Measurements from ENCODE around the gene AQP7.
"Not testable (repeated sequence)": the region's sequence is repeated elsewhere in the genome, so short reads cannot be mapped to it uniquely, and the experiment has no call there.

Gene AQP7

GRCh38 chr9:33393581-33393980 lies 8.8 kb downstream of the AQP7 start:
- DNase-seq, result no peak

- not testable (repeated sequence) for DNase-seq
Measured at GRCh38 chr9:33392591-33393021, 9.8 kb downstream of the AQP7 start.

- peak; percentile 76 for DNase-seq
Measured at GRCh38 chr9:33391111-33391771, 11.1 kb downstream of the AQP7 start.

GRCh38 chr9:33388110-33388994 lies 14.0 kb downstream of the AQP7 start:
- DNase-seq, result no peak

GRCh38 chr9:33386998-33387397 lies 15.4 kb downstream of the AQP7 start:
- DNase-seq, result not testable (repeated sequence)

GRCh38 chr9:33386641-33386996 lies 15.7 kb downstream of the AQP7 start:
- DNase-seq, result not testable (repeated sequence)

GRCh38 chr9:33385979-33386640 lies 16.3 kb downstream of the AQP7 start:
- DNase-seq, result not testable (repeated sequence)

- not testable (repeated sequence) for DNase-seq
Measured at GRCh38 chr9:33385536-33385935, 16.8 kb downstream of the AQP7 start.

GRCh38 chr9:33383396-33383795 lies 19.0 kb downstream of the AQP7 start:
- not testable (repeated sequence) for DNase-seq

- DNase-seq, result not testable (repeated sequence)
Measured at GRCh38 chr9:33382397-33382796, 20.0 kb downstream of the AQP7 start.

- DNase-seq, result no peak
Measured at GRCh38 chr9:33381231-33381791, 21.1 kb downstream of the AQP7 start.

GRCh38 chr9:33380390-33381094 lies 21.8 kb downstream of the AQP7 start:
- DNase-seq, result no peak

- no peak for DNase-seq
Measured at GRCh38 chr9:33379666-33380389, 22.5 kb downstream of the AQP7 start.

- no peak for DNase-seq
Measured at GRCh38 chr9:33378121-33378795, 24.1 kb downstream of the AQP7 start.

- no peak for DNase-seq
Measured at GRCh38 chr9:33377089-33377715, 25.2 kb downstream of the AQP7 start.

GRCh38 chr9:33375841-33376321 lies 26.5 kb downstream of the AQP7 start:
- peak; percentile 4 for DNase-seq

- no peak for DNase-seq
Measured at GRCh38 chr9:33375238-33375840, 27.0 kb downstream of the AQP7 start.

- DNase-seq, result peak; percentile 6
Measured at GRCh38 chr9:33374634-33375237, 27.6 kb downstream of the AQP7 start.

- DNase-seq, result no peak
Measured at GRCh38 chr9:33374190-33374589, 28.2 kb downstream of the AQP7 start.

- DNase-seq, result no peak
Measured at GRCh38 chr9:33372900-33373299, 29.5 kb downstream of the AQP7 start.
